Endodermal cell (in vitro differentiated cells): ENCODE data around the gene TAB2. TPM values are rescaled to one million over a fixed set of nuclear protein-coding genes. Genes with fewer than 3 reads are reported as not detected.

Experiments
- DNase-seq: peaks from one replicate; pipeline ENCODE4 v3.0.0-alpha.2; 2017
- H3K27ac ChIP-seq: 2 replicates; pipeline ENCODE4 v1.5.1; 2013; ENCODE audit warnings: mild to moderate bottlenecking, low read depth, low read length, moderate library complexity
- H3K27me3 ChIP-seq: 2 replicates; pipeline ENCODE4 v1.6.1; 2013; ENCODE audit warnings: mild to moderate bottlenecking, low read length, moderate library complexity; ENCODE audit not compliant: insufficient read depth, control insufficient read depth, poor library complexity, severe bottlenecking
- H3K36me3 ChIP-seq: 2 replicates; pipeline ENCODE4 v1.7.0; 2013; ENCODE audit warnings: mild to moderate bottlenecking, low read length, moderate library complexity; ENCODE audit not compliant: control insufficient read depth, insufficient read depth
- H3K4me1 ChIP-seq: one replicate; pipeline ENCODE4 v1.7.0; 2013; ENCODE audit warnings: low read length; ENCODE audit not compliant: control insufficient read depth, insufficient read depth
- H3K4me3 ChIP-seq: 2 replicates; pipeline ENCODE4 v1.5.1; 2013; ENCODE audit warnings: mild to moderate bottlenecking, low read length, moderate library complexity
- H3K9ac ChIP-seq: 2 replicates; pipeline ENCODE4 v1.6.1; 2013; ENCODE audit warnings: mild to moderate bottlenecking, low read length, moderate library complexity; ENCODE audit not compliant: poor library complexity, severe bottlenecking; ENCODE audit errors: extremely low read depth
- H3K9me3 ChIP-seq: 2 replicates; pipeline ENCODE4 v1.6.1; 2013; ENCODE audit warnings: mild to moderate bottlenecking, low read length, moderate library complexity; ENCODE audit not compliant: control insufficient read depth
- H3K27ac Mint-ChIP-seq: 2 replicates; pipeline ENCODE4 v1.8.0; 2020; ENCODE audit warnings: mixed read lengths
- H3K27me3 Mint-ChIP-seq: 2 replicates; pipeline ENCODE4 v1.8.0; 2021; ENCODE audit warnings: mild to moderate bottlenecking, mixed read lengths; ENCODE audit not compliant: insufficient read depth
- H3K36me3 Mint-ChIP-seq: 2 replicates; pipeline ENCODE4 v1.8.0; 2020; ENCODE audit warnings: low read depth, mixed read lengths
- H3K4me1 Mint-ChIP-seq: 2 replicates; pipeline ENCODE4 v1.8.0; 2020; ENCODE audit warnings: mixed read lengths
- H3K4me3 Mint-ChIP-seq: 2 replicates; pipeline ENCODE4 v1.8.0; 2020; ENCODE audit warnings: mild to moderate bottlenecking, moderate library complexity, mixed read lengths
- H3K9me3 Mint-ChIP-seq: 2 replicates; pipeline ENCODE4 v1.8.0; 2020; ENCODE audit warnings: mild to moderate bottlenecking, mixed read lengths
- CTCF ChIP-seq: fragments of 200-600 bp; sonication (generic); conservative IDR thresholded peaks from 2 replicates; pipeline ENCODE4 v1.5.0; 2021; ENCODE audit warnings: antibody characterized with exemption, mild to moderate bottlenecking
- WGBS, 2 experiments: methylation state at CpG; one replicate each; pipeline versions ENCODE4 v1.1.5 to v1.1.7; 2013; ENCODE audit warnings: missing lambda C conversion rate in 2 of 2, mixed read lengths in 1 of 2; ENCODE audit not compliant: insufficient coverage in 1 of 2, insufficient read length in 1 of 2; 5-methylcytosine and 5-hydroxymethylcytosine counted together
- total RNA-seq, 2 donors: library from RNA; stranded (reverse); fragmentation: NEBNext Ultra II Directional in 1 of 2; extraction: Animal tissue kit (Norgen Biotek cat#: 25700) in 1 of 2; gene quantifications; 2 replicates in 1 of 2; 3 replicates in 1 of 2; pipeline ENCODE4 v1.2.1, GENCODE V29; 2021

The TAB2 gene
- total RNA-seq, 2 donors from 2014 or later: 51.1 to 54.8 TPM

DNA sequence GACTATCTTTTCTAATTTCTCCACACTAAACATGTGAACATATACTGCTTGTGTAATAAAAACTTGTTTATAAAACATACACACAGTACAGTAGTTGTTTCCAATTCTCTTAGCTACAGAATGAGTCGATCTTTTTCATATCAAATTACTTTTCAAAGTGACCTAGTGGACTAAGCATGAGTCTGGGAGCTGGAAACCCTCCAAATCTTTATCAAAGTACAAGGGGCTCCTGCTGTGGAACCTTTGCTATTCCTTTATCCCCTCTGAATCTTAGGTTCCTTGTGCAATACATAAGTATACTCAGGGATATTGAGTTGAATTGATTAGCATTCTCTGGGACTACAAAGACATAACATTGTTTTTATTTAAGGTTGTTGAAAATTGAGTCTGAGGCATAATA is 48.7 kb upstream of the TAB2 start:
- WGBS, 2 experiments: 83 to 88% methylated on average over 1 of the region's 1 CpG
- no peak overlapping the region for H3K4me3 ChIP-seq
- H3K9me3 ChIP-seq: peaks cover 6% of the 10 kb centered on the region
- no peak for DNase-seq
- Mint-ChIP-seq H3K27ac (no peak overlapping the region), H3K36me3 (no peaks in the 10 kb centered on the region), H3K27me3 (peaks cover 4% of the 10 kb centered on the region), H3K4me3 (no peak overlapping the region), H3K4me1 (no peaks in the 10 kb centered on the region), H3K9me3 (peaks cover 4% of the 10 kb centered on the region)
- H3K27ac ChIP-seq: no peak overlapping the region
- no peak overlapping the region for H3K9ac ChIP-seq
- no peak for TF ChIP-seq CTCF
- H3K27me3 ChIP-seq: no peaks in the 10 kb centered on the region
- no peaks in the 10 kb centered on the region for H3K36me3 ChIP-seq
- no peaks in the 10 kb centered on the region for H3K4me1 ChIP-seq

- H3K27ac Mint-ChIP-seq: no peak overlapping the region
- DNase-seq: no peak
- TF ChIP-seq CTCF: no peak
- peaks cover 6% of the 10 kb centered on the region for H3K9me3 ChIP-seq
- H3K4me3 Mint-ChIP-seq: no peak overlapping the region
- H3K9me3 Mint-ChIP-seq: peaks cover 4% of the 10 kb centered on the region
- peaks cover 4% of the 10 kb centered on the region for H3K27me3 Mint-ChIP-seq
- H3K9ac ChIP-seq: no peak overlapping the region
- no peaks in the 10 kb centered on the region for H3K4me1 ChIP-seq
- no peaks in the 10 kb centered on the region for H3K4me1 Mint-ChIP-seq
- 90 to 97% methylated on average over 3 to 4 of the region's 4 CpGs for WGBS, 2 experiments
- no peak overlapping the region for H3K27ac ChIP-seq
- H3K36me3 ChIP-seq: no peaks in the 10 kb centered on the region
- H3K27me3 ChIP-seq: no peaks in the 10 kb centered on the region
- H3K4me3 ChIP-seq: no peak overlapping the region
- no peaks in the 10 kb centered on the region for H3K36me3 Mint-ChIP-seq
Observed at GRCh38 chr6:149270616-149271015, 46.9 kb upstream of the TAB2 start.

- Histone ChIP-seq H3K36me3 (no peaks in the 10 kb centered on the region), H3K27ac (no peak overlapping the region), H3K4me1 (no peaks in the 10 kb centered on the region), H3K27me3 (no peaks in the 10 kb centered on the region), H3K9me3 (peaks cover 6% of the 10 kb centered on the region), H3K9ac (no peak overlapping the region), H3K4me3 (no peak overlapping the region)
- no peak overlapping the region for H3K27ac Mint-ChIP-seq
- WGBS, 2 experiments: 95 to 100% methylated on average over 5 to 8 of the region's 8 CpGs
- no peak overlapping the region for H3K4me3 Mint-ChIP-seq
- no peak for TF ChIP-seq CTCF
- no peaks in the 10 kb centered on the region for H3K36me3 Mint-ChIP-seq
- H3K4me1 Mint-ChIP-seq: no peaks in the 10 kb centered on the region
- DNase-seq: no peak
- H3K9me3 Mint-ChIP-seq: peaks cover 4% of the 10 kb centered on the region
- peaks cover 3% of the 10 kb centered on the region for H3K27me3 Mint-ChIP-seq
Observed at GRCh38 chr6:149271348-149272340, 45.9 kb upstream of the TAB2 start.
